ENCODE measurements around the gene C12orf60. TPM values are rescaled to one million over a fixed set of nuclear protein-coding genes. Genes with fewer than 3 reads are reported as not detected.

The C12orf60 gene
- total and polyA plus RNA-seq, 2 of the 8 experiments (the other 6 are each of a cell fraction or from before 2014, with no cell fraction given): 1.2 to 1.5 TPM

DNA sequence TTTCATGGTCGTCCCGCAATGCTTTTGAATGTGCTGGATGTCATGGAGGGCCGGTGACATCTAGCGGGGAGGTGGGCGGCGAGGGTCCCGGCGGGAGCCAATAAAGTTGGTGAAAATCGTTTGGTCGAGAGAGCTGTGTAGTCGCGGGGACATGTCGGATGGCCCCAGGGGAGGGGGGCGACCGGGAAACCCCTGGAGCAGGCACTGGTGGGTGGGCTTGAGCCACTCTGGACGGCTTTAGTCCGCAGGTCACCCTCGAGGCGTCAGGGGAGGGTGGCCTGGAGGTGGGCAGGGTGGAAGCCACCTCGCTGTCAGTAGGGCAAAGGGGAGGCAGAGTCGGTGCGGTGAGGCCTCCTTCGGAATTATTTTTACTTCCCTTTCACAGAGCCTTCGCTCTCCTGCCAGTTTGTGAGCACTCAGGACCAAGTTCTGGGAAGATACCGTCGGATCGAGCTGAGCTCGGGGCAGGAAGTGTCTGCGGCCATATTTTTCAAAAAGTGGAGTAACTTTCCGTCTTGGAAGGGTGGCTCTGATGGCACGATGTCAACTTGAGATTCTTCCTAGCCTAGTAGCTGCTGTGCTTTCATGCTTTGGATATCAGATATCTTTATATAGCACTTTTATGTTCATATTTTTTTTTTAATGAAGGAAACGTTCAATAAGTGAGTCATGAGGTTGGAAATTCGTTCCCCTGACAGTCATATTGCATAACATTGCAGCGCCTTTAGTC lies 28.4 kb upstream of the C12orf60 start (continued):
- no peak for TF ChIP-seq KDM1A (IDR thresholded peaks at IDR 0.05; ENCODE audit: borderline replicate concordance, low read length)
- no peak for TF ChIP-seq TCF12 (IDR thresholded peaks at IDR 0.05; ENCODE audit: low read depth, low read length)
- TF ChIP-seq SUZ12 (IDR thresholded peaks at IDR 0.05; ENCODE audit: low read length): no peak
- peak; percentile 9 for TF ChIP-seq RBBP5 (IDR thresholded peaks at IDR 0.05; ENCODE audit: borderline replicate concordance, low read depth, low read length)
- no peak for TF ChIP-seq EGR1 (IDR thresholded peaks at IDR 0.05; ENCODE audit: borderline replicate concordance, low read depth, low read length)
- TF ChIP-seq EP300 (IDR thresholded peaks at IDR 0.05; ENCODE audit: borderline replicate concordance in 1 of 2, low read depth in 2 of 2, low read length in 2 of 2): no peak
- no peak for TF ChIP-seq NANOG (IDR thresholded peaks at IDR 0.05; ENCODE audit: insufficient read depth, low read depth, low read length, poor library complexity, severe bottlenecking)
- TF ChIP-seq SP1 (IDR thresholded peaks at IDR 0.05; ENCODE audit: low read depth, low read length): no peak
- TF ChIP-seq YY1 (IDR thresholded peaks at IDR 0.05; ENCODE audit: low read depth, low read length): no peak
- no peak for TF ChIP-seq SP2 (IDR thresholded peaks at IDR 0.05; ENCODE audit: low read length)
- peak; percentile 74 for TF ChIP-seq ASH2L (IDR thresholded peaks at IDR 0.05; ENCODE audit: low read length)
- TF ChIP-seq POLR2AphosphoS5 (IDR thresholded peaks at IDR 0.05; ENCODE audit: low read depth, low read length): 0 out of 2 replicates have a peak, but pooled peaks have one; percentile 36
- TF ChIP-seq MAFK (IDR thresholded peaks at IDR 0.05; ENCODE audit: low read depth, low read length): no peak
- no peak for TF ChIP-seq SIN3A (conservative IDR thresholded peaks at IDR 0.05 in 1 of 2, IDR thresholded peaks at IDR 0.05 in 1 of 2; ENCODE audit: low read depth in 1 of 2, low read length in 2 of 2)
- TF ChIP-seq, protein P1, sequence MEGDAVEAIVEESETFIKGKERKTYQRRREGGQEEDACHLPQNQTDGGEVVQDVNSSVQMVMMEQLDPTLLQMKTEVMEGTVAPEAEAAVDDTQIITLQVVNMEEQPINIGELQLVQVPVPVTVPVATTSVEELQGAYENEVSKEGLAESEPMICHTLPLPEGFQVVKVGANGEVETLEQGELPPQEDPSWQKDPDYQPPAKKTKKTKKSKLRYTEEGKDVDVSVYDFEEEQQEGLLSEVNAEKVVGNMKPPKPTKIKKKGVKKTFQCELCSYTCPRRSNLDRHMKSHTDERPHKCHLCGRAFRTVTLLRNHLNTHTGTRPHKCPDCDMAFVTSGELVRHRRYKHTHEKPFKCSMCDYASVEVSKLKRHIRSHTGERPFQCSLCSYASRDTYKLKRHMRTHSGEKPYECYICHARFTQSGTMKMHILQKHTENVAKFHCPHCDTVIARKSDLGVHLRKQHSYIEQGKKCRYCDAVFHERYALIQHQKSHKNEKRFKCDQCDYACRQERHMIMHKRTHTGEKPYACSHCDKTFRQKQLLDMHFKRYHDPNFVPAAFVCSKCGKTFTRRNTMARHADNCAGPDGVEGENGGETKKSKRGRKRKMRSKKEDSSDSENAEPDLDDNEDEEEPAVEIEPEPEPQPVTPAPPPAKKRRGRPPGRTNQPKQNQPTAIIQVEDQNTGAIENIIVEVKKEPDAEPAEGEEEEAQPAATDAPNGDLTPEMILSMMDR (IDR thresholded peaks at IDR 0.05; ENCODE audit: control extremely low read depth in 1 of 3, insufficient read depth in 1 of 3, low read depth in 1 of 3, low read length in 3 of 3): no peak
- no peak for TF ChIP-seq TEAD4 (IDR thresholded peaks at IDR 0.05; ENCODE audit: low read depth, low read length)
- 0 out of 2 replicates have a peak, but pooled peaks have one; percentile 12 for TF ChIP-seq CEBPB (IDR thresholded peaks at IDR 0.05; ENCODE audit: low read depth, low read length)
- TF ChIP-seq PHF8 (conservative IDR thresholded peaks at IDR 0.05; ENCODE audit: low read depth, low read length): no peak
- no peak for TF ChIP-seq GABPA (IDR thresholded peaks at IDR 0.05; ENCODE audit: borderline replicate concordance, insufficient read depth, low read length)

All from H1 (cell line).